Purkinje cell (primary cell): ENCODE results near the gene NUMB. TPM values are rescaled to one million over a fixed set of nuclear protein-coding genes. Genes with fewer than 3 reads are reported as not detected.

Experiments
- polyA plus RNA-seq: library from polyadenylated mRNA; unstranded; fragments of >200 nt; fragmentation: Nextera tagmentation; gene quantifications from 2 replicates; pipeline ENCODE4 v1.2.1, GENCODE V29; 2014

NUMB gene
- 22.4 and 31.3 TPM in 2 replicates for polyA plus RNA-seq

GRCh38 chr14:73458183-73458976 lies at the start of gene NUMB:
Gene NUMB, minus strand, starts transcription at chr14:73458546. Its CDS starts 102,795 bp downstream, at chr14:73355751.

GRCh38 chr14:73237219-73237785 lies 221.0 kb downstream of the NUMB start, which contains the start of gene PAPLN:
Gene PAPLN, plus strand, starts transcription at chr14:73237506. Its CDS starts 2,273 bp downstream, at chr14:73239779.

Other genes with a start within 250 kb of the NUMB start
- not detected in 2 replicates for gene PAPLN, start 221.0 kb downstream of the NUMB start, polyA plus RNA-seq
- 5.3 and 6.3 TPM in 2 replicates for gene RIOX1, start 32.4 kb upstream of the NUMB start, polyA plus RNA-seq
- 6.6 and 10.0 TPM in 2 replicates for gene ACOT1, start 78.6 kb upstream of the NUMB start, polyA plus RNA-seq
- 0.87 and 1.1 TPM in 2 replicates for gene HEATR4, start 100.4 kb upstream of the NUMB start, polyA plus RNA-seq
- 24.2 and 26.4 TPM in 2 replicates for gene ACOT2, start 110.7 kb upstream of the NUMB start, polyA plus RNA-seq
- 0.13 and 0.83 TPM in 2 replicates for gene ACOT4, start 133.3 kb upstream of the NUMB start, polyA plus RNA-seq
- not detected in 2 replicates for gene ACOT6, start 154.0 kb upstream of the NUMB start, polyA plus RNA-seq
- 7.8 and 29.9 TPM in 2 replicates for gene DNAL1, start 186.4 kb upstream of the NUMB start, polyA plus RNA-seq